Left kidney (tissue), 2 donors: ENCODE measurements around the gene PLEKHG3. TPM values are rescaled to one million over a fixed set of nuclear protein-coding genes. Genes with fewer than 3 reads are reported as not detected.

Experiments used
- DNase-seq: peaks from one replicate; pipeline ENCODE4 v3.0.0-alpha.2; 2013
- polyA plus RNA-seq: library from polyadenylated mRNA; unstranded; fragments of 120-200 nt; gene quantifications from one replicate; pipeline ENCODE4 v1.2.1, GENCODE V29; 2013; ENCODE audit not compliant: insufficient read length

PLEKHG3 gene
- polyA plus RNA-seq, 1 donor, result 83.8 TPM

DNA sequence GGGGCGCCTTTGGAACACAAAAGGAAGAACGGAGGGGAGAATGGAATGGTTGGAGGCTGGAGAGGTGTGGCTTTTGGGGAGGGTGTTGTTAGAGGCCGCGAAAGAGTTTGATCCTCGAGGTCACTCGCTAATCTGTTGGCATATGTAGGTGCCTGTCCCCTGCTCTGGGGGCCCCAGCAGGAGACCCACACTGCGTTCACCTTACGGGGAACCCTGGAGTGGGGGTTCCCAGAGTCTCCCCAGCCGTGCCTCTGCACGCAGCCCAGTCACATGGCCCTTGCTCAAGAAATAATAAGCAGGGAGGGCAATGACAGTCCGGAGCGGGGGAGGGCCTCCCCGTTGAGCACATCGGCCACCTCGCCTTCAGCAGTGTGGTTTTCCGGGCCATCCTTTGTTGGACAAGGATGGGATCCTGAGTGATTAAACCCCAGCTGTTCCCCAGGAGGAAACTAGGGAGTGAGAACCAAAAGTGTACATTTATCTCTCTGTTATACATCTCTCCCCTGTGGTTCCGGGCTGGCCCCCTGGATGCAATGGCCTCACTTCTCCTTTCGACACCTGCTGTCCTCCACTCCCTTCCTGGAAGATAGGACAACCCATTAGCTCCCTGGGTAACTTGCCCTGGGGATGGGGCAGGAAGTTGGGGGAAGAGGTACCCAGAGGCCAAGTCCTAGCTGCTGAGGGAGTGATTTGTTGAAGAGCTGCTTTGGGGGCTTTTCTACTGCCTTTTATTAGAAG, 1.3 kb downstream of the PLEKHG3 start:
- no peak for DNase-seq

GRCh38 chr14:64706119-64706592, 1.9 kb downstream of the PLEKHG3 start:
- no peak for DNase-seq

DNA sequence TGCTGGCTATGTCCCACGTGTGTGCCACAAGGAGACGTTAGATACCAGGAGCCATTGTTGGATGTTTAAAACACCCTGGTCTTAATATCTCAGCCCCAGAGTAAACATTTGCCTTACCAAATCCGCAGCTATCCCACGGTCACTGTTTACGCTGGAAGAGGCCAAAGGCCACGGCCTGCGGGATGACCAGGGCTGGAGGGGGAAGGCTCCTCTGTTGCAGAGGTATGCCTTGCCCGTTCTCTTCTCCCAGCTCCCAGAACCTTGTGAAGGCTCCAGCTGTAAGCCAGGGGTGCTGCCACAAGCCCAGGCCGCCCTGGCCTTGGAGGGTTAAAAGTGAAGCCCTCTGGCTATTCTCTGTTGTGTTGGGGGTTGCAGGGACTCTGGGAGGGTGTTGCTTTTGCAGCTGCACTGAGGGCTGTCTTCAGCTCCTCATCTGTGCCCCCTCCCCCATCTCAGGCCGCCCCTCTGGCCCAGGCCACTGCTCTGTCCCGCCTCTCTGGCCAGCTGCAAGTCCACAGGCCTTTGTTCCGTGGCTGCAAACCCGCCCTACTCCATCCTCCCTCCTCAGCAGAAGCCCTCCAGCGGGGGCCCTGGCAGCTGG, 2.5 kb downstream of the PLEKHG3 start:
- no peak for DNase-seq

GRCh38 chr14:64707661-64708060, 3.4 kb downstream of the PLEKHG3 start:
- DNase-seq, result no peak

- no peak for DNase-seq
These were observed 4.2 kb downstream of the PLEKHG3 start for GRCh38 chr14:64708148-64709004.

- no peak for DNase-seq
These were observed 4.9 kb downstream of the PLEKHG3 start for GRCh38 chr14:64709126-64709525.

- no peak for DNase-seq
These were observed 6.8 kb downstream of the PLEKHG3 start for GRCh38 chr14:64711039-64711438.

GRCh38 chr14:64713677-64714076, 9.5 kb downstream of the PLEKHG3 start:
- DNase-seq, result no peak

GRCh38 chr14:64714432-64715025, 10.3 kb downstream of the PLEKHG3 start:
- DNase-seq, result no peak

- DNase-seq, result no peak
These were observed 11.0 kb downstream of the PLEKHG3 start for GRCh38 chr14:64715146-64715627.

DNA sequence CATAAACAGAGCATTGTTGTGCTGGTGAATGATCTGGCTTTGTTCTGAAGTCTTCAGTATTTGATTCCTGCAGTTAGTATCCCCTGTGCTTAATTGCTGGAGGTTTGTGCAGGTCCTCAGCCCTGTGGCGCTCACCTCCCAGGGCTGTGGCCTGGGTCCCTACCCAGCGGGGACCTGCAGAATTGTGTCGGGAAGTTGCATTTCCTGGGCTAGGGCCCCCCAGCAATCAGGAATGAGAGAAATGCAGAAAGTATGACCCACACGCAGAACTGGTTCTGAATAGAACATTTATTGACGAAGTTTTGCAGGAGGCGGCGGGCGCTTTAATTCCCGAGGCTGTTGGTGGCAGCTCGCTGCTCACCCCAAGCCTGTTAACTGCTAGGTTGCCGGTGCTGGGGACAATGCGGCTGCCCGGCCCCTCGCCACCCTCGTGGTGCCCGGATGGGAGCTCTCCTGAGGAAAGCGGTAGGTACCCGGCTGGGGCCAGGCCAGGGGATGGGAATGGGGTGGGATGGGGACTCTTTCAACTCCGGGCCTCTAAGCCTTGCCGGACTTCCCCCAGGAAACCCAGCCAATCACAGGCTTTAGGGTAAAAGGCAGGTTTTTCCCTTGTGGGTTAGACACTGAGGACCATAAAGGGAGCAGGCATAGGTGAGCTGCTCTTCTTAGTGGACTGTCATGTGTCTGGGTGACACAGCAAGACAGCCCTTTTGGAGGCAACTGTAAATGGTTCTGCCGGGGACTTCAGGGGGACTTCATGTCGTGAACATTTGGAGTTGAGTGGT, 11.6 kb downstream of the PLEKHG3 start:
- no peak for DNase-seq

DNA sequence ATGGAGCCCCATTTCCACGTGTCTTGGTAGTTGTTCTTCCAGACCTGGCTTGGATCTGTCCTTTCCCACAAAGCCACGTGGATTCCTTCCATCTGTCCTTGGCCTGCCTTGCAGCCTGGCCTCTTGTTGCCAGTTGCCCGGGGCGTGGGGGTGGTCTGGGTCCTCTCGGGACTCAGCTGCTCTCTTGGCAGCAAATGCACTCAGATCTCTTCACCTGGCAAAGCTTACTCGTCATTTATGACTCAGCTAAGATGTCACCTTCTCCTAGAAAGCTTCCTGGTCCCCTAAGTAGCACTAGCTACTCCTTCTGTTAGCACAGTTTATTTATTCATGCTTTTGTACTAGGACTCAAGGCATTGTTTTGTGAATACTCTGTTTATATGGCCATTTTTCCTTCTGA, 13.6 kb downstream of the PLEKHG3 start:
- no peak for DNase-seq

DNA sequence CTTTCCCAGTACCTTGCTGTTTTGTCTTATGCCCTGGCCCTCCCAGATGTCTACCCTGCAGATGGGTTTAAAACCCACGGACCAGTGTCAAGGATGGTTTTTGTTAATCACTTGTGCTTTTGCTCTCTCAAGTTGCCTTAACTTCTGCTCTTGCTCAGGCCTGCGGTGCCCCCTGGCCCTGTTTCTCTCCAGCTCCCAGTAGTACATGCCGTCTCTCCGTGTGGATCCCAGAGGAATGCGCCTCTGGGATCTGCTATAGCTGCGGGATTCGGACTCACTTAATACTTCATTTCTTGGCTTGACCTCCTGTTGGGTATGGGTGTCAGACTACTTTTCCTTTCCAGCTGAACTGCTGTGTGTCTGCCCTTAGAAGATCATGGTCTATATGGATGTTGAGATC, 14.5 kb downstream of the PLEKHG3 start:
- DNase-seq, result no peak

DNA sequence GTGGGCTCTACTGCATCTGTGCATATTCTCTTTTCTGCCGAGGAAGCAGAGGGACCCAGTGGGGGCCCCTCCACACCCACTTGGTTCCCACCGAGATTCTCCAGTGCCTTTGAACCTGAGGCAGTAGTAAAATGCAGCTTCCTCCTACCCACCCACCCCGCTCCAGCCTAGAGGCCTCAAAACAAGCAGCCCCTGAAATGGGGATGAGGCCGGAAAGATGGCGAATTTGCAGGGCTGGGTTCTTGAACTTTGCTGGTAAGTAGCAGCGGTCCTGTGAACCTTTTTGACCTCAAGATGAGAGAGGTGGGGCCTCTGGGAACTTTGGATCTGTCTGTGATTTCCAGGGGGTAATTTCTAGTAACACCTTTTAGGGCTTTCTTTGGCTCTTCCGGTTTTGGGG, 15.4 kb downstream of the PLEKHG3 start:
- DNase-seq, result no peak

DNA sequence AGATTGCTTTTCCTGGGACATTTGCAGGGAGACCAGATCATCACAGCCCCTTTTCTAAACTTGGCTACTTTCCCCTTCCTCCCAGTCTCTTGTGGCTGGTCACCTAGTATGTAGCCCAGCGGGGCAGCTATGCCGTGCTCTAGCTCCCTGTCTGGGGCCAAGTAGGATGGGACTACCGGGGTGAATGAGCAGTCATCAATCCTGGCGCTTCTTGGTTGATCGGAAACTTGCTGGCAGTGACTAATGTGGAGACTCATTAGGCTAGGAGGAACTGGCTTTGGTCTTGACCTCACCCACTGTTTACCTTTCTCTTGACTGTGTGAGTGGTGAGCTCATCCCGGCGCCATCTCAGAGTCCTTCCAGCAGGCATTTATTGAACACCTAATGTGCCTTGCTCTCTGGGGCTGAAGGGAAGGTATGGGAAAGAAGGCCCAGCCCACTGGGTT, 15.9 kb downstream of the PLEKHG3 start:
- no peak for DNase-seq

- no peak for DNase-seq
These were observed 17.2 kb downstream of the PLEKHG3 start for GRCh38 chr14:64721391-64721791.

- DNase-seq, result no peak
These were observed 17.7 kb downstream of the PLEKHG3 start for GRCh38 chr14:64721899-64722298.

- no peak for DNase-seq
These were observed 18.7 kb downstream of the PLEKHG3 start for GRCh38 chr14:64722842-64723447.

DNA sequence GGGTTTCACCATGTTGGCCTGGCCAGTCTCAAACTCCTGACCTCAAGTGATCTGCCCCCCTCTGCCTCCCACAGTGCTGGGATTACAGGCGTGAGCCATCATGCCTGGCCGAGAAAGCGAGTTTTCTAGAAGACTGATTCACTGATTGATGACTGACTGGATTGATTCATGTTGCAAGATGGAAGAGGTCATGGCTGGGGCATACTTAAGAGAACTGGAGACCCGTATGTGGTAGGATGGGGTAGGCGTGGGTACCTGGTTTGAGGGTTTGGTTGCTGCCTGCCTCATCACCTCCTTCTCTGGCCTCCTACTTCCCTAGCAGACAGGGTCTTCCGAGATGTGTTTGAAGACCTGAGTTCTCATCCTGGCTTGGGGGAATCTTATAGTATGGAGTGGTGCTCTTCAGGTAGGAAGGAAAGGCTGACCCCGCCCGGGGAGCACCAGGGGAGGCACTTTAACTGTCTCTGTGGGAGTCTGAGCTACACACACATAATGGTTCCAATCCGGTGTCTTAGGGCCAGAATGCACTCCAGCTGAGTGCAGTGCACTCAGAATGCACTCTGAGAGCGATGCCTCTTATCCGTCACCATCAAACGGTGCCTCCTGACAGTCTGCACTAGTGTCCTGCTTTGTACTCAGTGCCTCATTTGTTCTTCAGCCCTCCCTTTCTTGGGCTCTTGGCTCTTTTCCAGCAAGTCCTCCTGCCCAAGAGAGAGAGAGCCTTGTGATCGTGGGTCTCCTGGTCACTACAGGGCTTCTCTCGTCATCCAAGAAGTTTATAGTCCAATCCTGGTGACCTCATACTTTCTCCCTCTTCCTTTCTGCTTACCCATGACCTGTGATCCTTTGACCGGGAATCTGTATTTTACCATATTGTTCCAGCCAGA, 19.7 kb downstream of the PLEKHG3 start:
- no peak for DNase-seq

GRCh38 chr14:64724578-64724930, 20.3 kb downstream of the PLEKHG3 start:
- no peak for DNase-seq
